Measurements from ENCODE around the gene STAT1.

STAT1 gene

DNA sequence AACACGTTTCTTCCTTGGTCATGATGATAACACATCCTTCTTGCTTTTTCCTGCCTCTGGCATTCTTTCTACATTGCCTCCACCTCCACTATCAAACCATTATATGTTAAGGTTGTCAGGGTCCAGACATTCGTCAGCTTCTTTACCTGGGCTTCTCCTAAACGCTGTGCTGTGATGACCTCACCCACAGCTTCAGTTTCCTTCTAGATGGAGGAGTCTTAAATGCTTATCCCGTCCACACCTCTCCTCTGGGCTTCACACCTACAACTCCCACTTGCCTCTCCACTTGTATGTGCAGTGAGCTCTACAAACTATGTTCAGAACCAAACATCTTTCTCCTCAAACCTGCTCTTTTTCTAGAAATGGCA is 666 bp upstream of the STAT1 start:
- Histone ChIP-seq H4K20me1 (ENCODE audit: insufficient read depth, low read length, poor library complexity, severe bottlenecking) (peaks cover 14% of the 10 kb centered on the region), H3K4me2 (ENCODE audit: low read depth, low read length, poor library complexity, severe bottlenecking) (peak overlapping the region; percentile 99), H3K9ac (ENCODE audit: low read depth, low read length, poor library complexity, severe bottlenecking) (peak overlapping the region; percentile 84), H3K36me3 (ENCODE audit: insufficient read depth, low read length) (no peaks in the 10 kb centered on the region), H2AFZ (ENCODE audit: low read length) (peak overlapping the region; percentile 84; the same call in 1 of the 2 replicates), H3K27me3 (ENCODE audit: insufficient read depth, low read length, poor library complexity, severe bottlenecking) (no peaks in the 10 kb centered on the region), H3K4me3 (ENCODE audit: low read length, poor library complexity, severe bottlenecking) (peak overlapping the region; percentile 81), H3K79me2 (ENCODE audit: insufficient read depth, low read length) (peaks cover 36% of the 10 kb centered on the region), H3K4me1 (ENCODE audit: insufficient read depth, low read length, poor library complexity, severe bottlenecking) (peaks cover 41% of the 10 kb centered on the region), H3F3A (ENCODE audit: low read depth) (no peaks in the 10 kb centered on the region), H3K9me3 (ENCODE audit: insufficient read depth, low read depth, low read length) (no peaks in the 10 kb centered on the region), H3K9me2 (replicated peaks; ENCODE audit: low read depth, low read length) (no peaks in the 10 kb centered on the region)
- no peak for TF ChIP-seq EZH2phosphoT487 (IDR thresholded peaks at IDR 0.05; ENCODE audit: borderline replicate concordance)

DNA sequence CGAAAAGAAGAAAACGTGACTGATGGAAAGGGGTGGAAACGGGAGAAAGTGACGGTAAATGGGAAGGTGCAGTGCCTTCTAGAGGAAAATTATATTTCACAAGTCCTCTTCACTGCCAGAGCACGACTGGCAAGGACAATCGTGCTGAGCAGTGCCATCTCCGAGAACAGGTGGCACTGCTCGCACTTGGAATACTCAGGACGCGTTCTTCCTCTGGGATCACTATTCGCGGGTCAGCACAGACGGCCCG is 364 bp downstream of the STAT1 start:
- peaks cover 38% of the 10 kb centered on the region for H3K79me2 ChIP-seq (ENCODE audit: insufficient read depth, low read length)
- H3K4me2 ChIP-seq (ENCODE audit: low read depth, low read length, poor library complexity, severe bottlenecking): peak overlapping the region; percentile 90
- H2AFZ ChIP-seq (ENCODE audit: low read length): peak overlapping the region; percentile 89
- peak overlapping the region; percentile 81 for H3K4me3 ChIP-seq (ENCODE audit: low read length, poor library complexity, severe bottlenecking)
- TF ChIP-seq, protein P1, sequence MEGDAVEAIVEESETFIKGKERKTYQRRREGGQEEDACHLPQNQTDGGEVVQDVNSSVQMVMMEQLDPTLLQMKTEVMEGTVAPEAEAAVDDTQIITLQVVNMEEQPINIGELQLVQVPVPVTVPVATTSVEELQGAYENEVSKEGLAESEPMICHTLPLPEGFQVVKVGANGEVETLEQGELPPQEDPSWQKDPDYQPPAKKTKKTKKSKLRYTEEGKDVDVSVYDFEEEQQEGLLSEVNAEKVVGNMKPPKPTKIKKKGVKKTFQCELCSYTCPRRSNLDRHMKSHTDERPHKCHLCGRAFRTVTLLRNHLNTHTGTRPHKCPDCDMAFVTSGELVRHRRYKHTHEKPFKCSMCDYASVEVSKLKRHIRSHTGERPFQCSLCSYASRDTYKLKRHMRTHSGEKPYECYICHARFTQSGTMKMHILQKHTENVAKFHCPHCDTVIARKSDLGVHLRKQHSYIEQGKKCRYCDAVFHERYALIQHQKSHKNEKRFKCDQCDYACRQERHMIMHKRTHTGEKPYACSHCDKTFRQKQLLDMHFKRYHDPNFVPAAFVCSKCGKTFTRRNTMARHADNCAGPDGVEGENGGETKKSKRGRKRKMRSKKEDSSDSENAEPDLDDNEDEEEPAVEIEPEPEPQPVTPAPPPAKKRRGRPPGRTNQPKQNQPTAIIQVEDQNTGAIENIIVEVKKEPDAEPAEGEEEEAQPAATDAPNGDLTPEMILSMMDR (conservative IDR thresholded peaks at IDR 0.05; ENCODE audit: low read length): no peak
- no peak for TF ChIP-seq EZH2phosphoT487 (IDR thresholded peaks at IDR 0.05; ENCODE audit: borderline replicate concordance)
- H3K4me1 ChIP-seq (ENCODE audit: insufficient read depth, low read length, poor library complexity, severe bottlenecking): peaks cover 42% of the 10 kb centered on the region
- no peaks in the 10 kb centered on the region for H3K9me3 ChIP-seq (ENCODE audit: insufficient read depth, low read depth, low read length)
- H3K27me3 ChIP-seq (ENCODE audit: insufficient read depth, low read length, poor library complexity, severe bottlenecking): no peaks in the 10 kb centered on the region
- H3K36me3 ChIP-seq (ENCODE audit: insufficient read depth, low read length): no peaks in the 10 kb centered on the region
- H3K9ac ChIP-seq (ENCODE audit: low read depth, low read length, poor library complexity, severe bottlenecking): peak overlapping the region; percentile 84
- H3K9me2 ChIP-seq (replicated peaks; ENCODE audit: low read depth, low read length): no peaks in the 10 kb centered on the region
- H4K20me1 ChIP-seq (ENCODE audit: insufficient read depth, low read length, poor library complexity, severe bottlenecking): peaks cover 14% of the 10 kb centered on the region
- 0 out of 2 replicates have a peak, but pooled peaks cover 3% of the 10 kb centered on the region for H3F3A ChIP-seq (ENCODE audit: low read depth)

DNA sequence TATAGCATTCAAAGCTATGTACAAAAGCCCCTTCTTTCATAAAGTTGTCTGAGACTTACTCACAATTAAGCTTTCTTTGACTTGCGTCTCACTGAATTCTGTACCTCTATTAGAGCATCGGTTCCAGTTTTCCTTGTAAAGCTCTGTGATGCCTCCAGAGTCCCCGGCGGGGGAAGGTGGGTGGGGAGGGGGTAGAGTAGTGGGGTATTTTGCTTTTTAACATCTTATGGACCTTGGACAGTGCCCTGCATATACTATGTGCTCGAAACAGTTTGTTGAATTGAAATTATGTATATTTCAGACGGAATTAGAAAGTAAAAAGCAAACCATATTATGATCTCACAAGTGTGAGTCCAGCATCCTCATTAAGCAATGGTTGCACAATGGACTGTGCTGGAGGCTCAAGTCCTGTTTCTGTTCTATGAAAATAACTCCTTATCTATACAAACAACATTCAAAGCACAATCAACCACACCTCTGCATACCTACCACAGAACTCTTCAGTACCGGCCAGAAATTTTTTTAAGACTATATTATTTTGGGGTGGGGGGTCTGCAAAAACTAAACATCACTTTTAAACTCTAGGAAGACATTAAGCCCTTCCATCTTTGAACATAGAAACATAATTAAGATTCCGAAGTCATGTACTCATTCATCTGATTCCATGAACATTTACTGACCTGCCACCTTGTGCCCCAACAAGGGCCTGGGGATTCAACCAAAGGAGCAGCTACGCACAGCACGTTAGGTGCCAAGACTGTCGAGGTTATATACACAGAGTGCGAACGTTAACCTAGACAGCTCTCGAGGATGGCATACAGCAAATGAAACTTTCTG is 908 bp downstream of the STAT1 start:
- peak overlapping the region; percentile 90 for H3K4me2 ChIP-seq (ENCODE audit: low read depth, low read length, poor library complexity, severe bottlenecking)
- H3K4me1 ChIP-seq (ENCODE audit: insufficient read depth, low read length, poor library complexity, severe bottlenecking): peaks cover 48% of the 10 kb centered on the region
- 0 out of 2 replicates have a peak, but pooled peaks cover 3% of the 10 kb centered on the region for H3F3A ChIP-seq (ENCODE audit: low read depth)
- no peaks in the 10 kb centered on the region for H3K9me2 ChIP-seq (replicated peaks; ENCODE audit: low read depth, low read length)
- H3K9me3 ChIP-seq (ENCODE audit: insufficient read depth, low read depth, low read length): no peaks in the 10 kb centered on the region
- H3K79me2 ChIP-seq (ENCODE audit: insufficient read depth, low read length): peaks cover 38% of the 10 kb centered on the region
- peaks cover 3% of the 10 kb centered on the region; the same call in 1 of the 2 replicates for H3K36me3 ChIP-seq (ENCODE audit: insufficient read depth, low read length)
- peak overlapping the region; percentile 81 for H3K4me3 ChIP-seq (ENCODE audit: low read length, poor library complexity, severe bottlenecking)
- H4K20me1 ChIP-seq (ENCODE audit: insufficient read depth, low read length, poor library complexity, severe bottlenecking): peaks cover 14% of the 10 kb centered on the region
- TF ChIP-seq EZH2phosphoT487 (IDR thresholded peaks at IDR 0.05; ENCODE audit: borderline replicate concordance): no peak
- TF ChIP-seq, protein P1 (conservative IDR thresholded peaks at IDR 0.05; ENCODE audit: low read length): no peak
- no peaks in the 10 kb centered on the region for H3K27me3 ChIP-seq (ENCODE audit: insufficient read depth, low read length, poor library complexity, severe bottlenecking)
- peak overlapping the region; percentile 89; the same call in 1 of the 2 replicates for H2AFZ ChIP-seq (ENCODE audit: low read length)
- H3K9ac ChIP-seq (ENCODE audit: low read depth, low read length, poor library complexity, severe bottlenecking): peak overlapping the region; percentile 84

All from Loucy (cell line).